Smooth muscle cell of the coronary artery (primary cell): ENCODE results near the gene PHC3. TPM values are rescaled to one million over a fixed set of nuclear protein-coding genes. Genes with fewer than 3 reads are reported as not detected.

ENCODE experiments used
- total RNA-seq: library from RNA; depleted of rRNA; stranded (reverse); fragments of >200 nt; gene quantifications from 2 replicates; pipeline ENCODE4 v1.2.3, GENCODE V29; 2014; ENCODE audit warnings: low replicate concordance

PHC3 gene, protein sequence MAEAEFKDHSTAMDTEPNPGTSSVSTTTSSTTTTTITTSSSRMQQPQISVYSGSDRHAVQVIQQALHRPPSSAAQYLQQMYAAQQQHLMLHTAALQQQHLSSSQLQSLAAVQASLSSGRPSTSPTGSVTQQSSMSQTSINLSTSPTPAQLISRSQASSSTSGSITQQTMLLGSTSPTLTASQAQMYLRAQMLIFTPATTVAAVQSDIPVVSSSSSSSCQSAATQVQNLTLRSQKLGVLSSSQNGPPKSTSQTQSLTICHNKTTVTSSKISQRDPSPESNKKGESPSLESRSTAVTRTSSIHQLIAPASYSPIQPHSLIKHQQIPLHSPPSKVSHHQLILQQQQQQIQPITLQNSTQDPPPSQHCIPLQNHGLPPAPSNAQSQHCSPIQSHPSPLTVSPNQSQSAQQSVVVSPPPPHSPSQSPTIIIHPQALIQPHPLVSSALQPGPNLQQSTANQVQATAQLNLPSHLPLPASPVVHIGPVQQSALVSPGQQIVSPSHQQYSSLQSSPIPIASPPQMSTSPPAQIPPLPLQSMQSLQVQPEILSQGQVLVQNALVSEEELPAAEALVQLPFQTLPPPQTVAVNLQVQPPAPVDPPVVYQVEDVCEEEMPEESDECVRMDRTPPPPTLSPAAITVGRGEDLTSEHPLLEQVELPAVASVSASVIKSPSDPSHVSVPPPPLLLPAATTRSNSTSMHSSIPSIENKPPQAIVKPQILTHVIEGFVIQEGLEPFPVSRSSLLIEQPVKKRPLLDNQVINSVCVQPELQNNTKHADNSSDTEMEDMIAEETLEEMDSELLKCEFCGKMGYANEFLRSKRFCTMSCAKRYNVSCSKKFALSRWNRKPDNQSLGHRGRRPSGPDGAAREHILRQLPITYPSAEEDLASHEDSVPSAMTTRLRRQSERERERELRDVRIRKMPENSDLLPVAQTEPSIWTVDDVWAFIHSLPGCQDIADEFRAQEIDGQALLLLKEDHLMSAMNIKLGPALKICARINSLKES
- 11.0 and 20.9 TPM in 2 replicates for total RNA-seq

DNA sequence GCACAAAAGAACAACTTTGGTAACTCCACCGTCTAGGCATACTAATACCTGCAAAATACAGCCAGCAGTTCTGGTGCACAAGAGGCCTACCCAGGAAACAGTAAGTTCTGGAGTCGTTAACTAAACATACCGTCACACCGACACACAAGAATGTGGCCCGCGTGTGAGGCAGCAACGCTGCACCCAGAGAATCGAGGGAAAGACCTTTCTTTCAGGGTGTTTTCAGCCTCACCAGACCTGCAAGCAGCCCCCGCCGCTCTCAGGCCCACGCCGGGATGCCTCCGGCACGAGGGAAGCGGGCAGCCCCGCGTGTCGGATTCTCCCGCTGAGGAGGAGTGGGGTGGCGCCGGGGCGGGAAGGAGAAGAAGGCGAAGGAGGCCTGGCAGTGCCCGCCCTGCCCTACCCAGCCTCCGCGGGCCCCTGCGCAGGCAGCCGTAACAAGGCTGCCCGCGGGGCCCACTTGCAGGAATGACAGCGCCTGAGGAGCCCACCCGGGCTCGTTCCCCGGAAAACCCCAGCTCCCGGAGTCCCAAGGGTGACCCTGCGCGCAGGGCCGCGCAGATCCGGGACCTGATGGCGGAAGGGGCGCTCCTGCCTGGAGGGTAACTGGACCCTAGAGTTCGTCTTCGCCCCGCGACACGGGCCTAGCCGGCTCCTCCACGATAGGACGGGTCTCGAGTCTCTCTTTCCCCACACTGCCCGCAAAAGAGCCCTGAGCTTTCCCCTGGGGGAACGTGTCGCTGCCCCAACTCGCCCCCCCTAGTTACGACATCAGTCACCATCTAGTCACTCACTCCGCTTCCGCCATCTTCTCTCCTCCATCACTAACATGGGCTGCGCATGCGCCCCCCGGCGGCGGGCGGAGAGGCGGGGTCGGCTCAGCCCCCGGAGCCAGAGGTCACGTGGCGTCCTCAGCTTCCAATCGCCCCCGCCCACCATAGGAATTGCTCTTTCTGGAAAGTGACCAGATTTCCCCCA, at the start of gene PHC3:
Gene PHC3 (minus strand): TSS at position 826 of the 978 bp plus-strand sequence. CDS start 18 bp downstream, at position 808.

DNA sequence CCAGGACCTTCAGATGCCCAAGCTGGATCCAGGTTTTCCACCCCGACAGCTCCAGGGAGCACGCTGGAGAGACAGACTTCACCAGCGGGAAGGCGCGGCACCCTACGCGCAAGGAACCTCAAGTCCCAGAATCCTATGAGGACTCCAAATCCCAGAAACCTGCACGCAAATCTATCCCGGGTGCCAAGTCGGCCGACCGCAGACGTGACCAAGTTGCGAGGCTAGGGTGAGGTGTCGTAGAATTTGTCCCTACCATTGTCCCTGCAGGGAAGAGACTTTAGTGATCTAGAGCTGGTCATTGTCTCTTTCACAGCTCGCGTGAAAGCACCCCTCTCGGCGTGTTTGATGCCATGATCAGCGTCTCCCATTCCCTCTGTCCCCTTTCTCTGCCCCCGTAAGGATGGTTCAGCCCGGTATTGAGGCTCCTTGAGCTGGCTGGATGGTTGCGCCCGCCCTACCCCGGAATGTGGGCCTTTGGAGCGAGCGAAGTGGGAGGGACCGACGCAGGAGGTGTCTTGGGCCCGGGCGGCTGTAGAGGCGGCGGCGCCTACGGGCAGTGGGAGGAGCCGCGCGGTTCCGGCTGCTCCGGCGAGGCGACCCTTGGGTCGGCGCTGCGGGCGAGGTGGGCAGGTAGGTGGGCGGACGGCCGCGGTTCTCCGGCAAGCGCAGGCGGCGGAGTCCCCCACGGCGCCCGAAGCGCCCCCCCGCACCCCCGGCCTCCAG, 40.6 kb upstream of the PHC3 start, which contains the start of gene PRKCI:
Gene PRKCI (plus strand): TSS at position 501 of the 723 bp plus-strand sequence. CDS start 246 bp downstream, outside the sequence.

Other genes with a start within 250 kb of the PHC3 start
- gene SEC62, start 214.9 kb downstream of the PHC3 start, total RNA-seq: 42.3 and 62.0 TPM in 2 replicates
- gene GPR160, start 143.7 kb downstream of the PHC3 start, total RNA-seq: 0.12 and 0.15 TPM in 2 replicates
- 25.7 and 78.2 TPM in 2 replicates for gene PRKCI, start 40.7 kb upstream of the PHC3 start, total RNA-seq
- gene SKIL, start 176.0 kb upstream of the PHC3 start, total RNA-seq: 20.1 and 107 TPM in 2 replicates
- 130 and 280 TPM in 2 replicates for gene CLDN11, start 237.1 kb upstream of the PHC3 start, total RNA-seq